Nucleus accumbens (tissue), 56 donors: ENCODE data around the gene SELENOT.
A peak's percentile ranks its signal among the peaks of the same experiment; 100 is the strongest.
"Not testable (repeated sequence)": the region's sequence is repeated elsewhere in the genome, so short reads cannot be mapped to it uniquely, and the experiment has no call there.

ENCODE experiments used
- DNase-seq, 56 donors: peaks; one replicate each; lab custom pipeline; 2025; lab: John Stamatoyannopoulos, UW

Gene SELENOT

DNA sequence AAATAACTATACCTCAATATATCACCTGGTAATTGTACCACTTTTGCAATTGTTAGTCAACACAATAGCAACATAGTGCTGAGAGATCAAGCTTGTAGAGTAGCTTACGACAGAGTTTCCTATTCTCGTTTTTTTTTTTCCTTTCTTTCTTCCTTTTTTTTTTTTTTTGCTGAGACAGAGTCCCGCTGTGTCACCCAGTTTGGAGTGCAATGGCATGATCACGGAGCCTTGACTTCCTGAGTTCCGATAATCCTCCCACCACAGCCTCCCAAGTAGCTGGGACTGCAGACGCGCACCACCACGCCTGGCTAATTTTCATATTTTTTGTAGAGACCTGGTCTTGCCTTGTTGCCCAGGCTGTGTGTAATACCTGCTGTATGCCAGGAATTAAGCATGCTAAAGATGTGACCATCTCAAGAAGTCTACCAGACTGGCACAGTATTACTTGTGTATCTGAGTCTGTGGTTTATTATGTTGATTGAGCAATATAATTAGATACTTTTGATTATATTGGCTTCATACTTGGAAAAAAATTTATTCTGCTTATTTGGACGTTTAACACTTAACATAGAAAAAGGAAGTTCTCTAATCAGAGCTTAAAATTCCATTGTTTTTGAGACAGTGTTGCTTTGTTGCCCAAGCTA lies 3.0 kb downstream of the SELENOT start:
- no peak for DNase-seq

DNA sequence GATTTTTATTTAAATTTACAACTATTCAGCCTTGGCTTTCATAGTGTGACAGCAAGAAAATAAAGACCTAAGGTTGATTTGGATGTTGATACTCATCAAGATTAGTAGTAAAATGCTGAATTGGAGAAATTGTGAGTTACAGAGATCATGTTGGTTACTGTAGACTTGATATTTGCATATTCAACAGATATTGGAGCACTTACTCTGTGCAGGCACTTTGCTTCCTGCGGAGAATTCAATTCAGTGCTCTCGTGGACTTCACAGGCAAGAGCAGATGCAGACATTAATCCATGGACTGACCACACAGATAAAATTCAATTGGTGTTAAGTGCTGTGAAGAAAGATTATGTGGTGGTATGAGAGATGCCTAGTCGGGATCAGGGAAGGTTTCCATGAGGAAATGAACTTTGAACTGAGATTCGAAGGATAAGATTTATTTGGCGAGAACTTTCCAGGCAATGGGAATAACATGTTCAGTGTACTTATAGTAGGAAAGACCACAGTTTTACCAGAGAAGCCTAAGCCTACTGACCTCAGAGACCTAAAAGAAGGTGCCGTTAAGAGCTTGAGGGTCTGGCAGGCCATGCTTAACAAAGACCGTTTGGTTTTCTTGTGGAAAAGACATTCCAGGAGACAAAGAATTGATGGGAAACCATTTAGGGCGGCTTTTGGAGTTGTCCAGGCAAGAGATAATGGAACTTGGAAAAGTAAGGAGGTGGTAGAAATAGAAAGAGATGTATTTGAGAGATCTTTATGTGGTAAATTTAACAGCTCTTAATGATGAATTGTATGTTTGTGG lies 4.3 kb downstream of the SELENOT start:
- DNase-seq: no peak

DNA sequence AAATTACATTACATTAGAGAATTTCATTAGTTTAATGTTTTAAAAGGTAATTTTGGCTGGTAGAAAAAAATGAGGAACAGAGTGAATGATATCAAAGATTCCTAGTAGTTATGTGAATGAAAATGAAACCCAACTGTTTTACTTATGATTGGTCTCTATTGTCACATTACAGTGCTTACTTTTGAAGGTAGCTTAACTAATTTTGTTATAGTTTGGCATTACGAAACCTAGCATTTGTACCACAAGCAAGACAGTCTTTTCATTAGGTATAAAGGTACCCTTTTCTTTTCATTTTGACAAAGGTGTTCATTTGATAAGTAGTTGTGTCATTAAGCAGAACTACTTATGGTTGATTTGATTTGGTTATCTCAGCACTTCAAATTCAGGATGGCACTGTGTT lies 6.9 kb downstream of the SELENOT start:
- DNase-seq: no peak

DNA sequence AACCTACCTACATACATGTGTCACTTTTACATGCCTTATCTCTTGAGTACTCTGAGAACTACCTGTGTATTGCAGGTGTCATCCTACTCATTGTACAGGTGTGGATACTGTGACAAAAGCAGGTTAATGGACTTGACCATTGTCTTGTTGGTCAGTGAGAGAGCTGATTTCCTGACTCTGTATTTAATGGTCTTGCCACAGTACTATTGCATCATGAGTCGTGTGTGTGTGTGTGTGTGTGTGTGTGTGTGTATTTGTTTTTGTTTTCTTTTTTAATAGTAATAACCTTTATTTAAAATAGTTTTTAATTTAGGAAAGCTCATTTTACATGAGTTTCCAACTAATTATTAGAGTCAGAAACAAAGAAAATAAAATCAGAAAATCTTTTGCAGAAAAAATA lies 7.7 kb downstream of the SELENOT start:
- no peak for DNase-seq

DNA sequence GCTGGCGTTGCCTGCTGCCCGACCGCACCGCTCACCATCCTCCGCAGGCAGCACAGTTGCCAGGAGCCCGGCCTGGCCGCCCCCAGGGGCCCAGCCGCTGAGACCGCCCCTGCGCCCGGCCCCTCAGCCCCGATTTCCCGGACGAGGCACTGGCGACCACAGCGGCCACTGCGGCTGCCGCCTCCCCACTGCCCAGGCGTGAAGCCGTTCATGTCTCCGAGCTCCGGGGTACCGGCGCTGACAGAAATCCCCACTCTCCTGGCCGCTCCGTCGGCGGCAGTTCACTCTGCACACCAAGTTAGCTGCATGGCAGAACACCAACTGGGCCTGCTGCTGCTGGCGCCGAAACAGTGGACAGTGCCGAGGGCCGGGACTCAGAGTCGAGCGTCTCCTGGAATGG lies 8.5 kb downstream of the SELENOT start:
- DNase-seq: no peak

DNA sequence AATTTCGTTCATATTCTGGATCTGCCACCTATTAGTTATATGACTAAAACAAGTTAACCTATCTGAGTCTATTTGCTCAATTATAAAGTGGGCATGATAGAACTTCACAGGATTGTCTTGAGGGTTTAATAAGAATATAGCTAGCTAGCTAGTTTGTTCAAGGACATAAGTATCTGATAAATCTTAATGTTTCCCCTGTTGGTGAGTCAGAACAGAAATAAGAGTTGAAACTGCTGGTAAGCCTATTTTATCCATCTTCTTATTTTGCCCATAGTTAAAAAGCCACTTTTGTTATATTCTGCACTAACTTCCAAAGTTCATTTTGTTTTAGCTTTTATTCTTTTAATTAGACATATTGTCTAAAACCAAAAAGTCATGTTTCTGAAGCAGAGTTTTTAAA lies 9.4 kb downstream of the SELENOT start:
- DNase-seq: no peak

DNA sequence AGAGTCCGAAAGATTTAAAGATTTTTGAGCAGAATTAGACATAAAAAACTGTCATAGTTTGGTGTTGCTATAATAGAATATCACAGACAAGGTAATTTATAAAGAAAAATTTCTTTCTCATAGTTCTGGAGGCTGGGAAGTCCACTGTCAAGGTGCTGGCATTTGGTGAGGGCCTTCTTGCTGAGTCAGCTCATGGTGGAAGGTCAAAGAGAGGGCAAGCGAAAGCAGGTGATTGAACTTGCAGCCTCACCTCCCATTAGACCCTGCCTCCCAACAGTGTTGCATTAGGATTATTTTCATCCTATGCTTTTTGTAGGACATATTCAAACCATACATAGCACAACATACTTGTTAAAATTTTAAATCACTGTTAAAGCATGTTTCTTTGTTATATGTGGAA lies 9.9 kb downstream of the SELENOT start:
- DNase-seq: no peak

DNA sequence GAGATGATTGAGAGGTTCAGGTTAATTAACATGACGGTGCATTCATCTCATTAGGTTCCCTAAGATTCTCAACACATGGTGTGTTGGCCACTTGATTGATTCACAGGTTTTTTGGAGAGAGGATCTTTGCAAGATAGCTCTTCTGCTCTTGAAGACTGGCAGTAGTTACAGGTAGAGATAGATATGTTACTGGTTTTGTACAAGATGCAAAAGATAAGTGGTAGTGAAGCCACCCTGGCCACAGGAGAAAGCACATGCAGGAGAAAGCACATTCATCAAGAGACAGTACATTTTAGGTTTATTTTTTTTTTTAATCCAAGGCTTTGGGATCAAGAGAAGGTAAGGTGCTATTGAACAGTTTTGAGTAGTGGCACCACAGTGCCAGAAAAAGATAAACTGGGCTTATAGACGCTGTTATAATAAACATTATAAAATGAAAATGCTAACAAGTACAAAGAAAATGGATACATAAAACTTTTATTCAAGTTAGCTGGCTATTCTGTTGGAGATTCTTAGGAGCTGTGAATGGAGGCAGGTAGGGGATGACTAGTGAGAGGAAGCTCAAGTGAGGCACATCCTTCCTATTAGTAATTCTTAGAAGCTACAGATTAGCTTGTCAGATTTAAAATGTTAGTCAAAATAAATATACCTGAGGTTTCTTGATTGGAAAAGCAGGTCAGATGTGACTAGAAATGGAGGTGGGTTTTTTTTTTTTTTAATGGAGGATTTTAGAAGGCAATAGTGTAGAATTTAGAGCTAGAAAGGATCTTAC lies 10.8 kb downstream of the SELENOT start:
- no peak for DNase-seq

DNA sequence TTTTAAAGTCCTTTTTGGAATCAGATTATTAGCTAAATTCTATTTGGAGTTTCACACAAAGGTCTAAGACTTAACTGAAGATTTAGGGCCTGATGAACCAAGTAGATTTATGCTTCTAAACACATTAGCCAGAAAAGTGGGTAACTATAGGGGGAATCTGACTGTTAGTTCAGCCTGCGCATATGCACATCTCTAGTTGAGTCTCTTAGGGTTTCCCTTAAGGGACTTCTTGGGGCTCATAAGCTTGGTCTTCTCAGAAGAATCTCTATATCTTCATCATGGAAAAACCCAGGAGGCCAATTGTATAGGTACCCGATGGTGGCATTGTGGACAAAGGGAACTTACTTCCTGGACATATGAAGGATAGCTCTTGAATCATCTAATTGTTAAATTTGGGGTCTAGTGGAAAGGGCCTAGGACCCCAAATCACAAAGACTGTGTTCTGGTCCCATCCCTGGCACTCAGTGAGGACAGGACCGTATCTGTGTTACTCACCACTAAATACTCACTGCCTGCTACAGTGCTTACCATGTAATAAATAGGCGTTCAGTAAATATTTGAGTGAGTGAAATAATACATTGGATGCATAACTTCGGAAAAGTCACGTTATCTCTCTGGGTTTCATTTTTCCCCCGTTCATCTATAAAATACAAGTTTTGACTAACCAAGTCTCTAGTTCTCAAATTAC lies 17.0 kb downstream of the SELENOT start:
- no peak for DNase-seq

DNA sequence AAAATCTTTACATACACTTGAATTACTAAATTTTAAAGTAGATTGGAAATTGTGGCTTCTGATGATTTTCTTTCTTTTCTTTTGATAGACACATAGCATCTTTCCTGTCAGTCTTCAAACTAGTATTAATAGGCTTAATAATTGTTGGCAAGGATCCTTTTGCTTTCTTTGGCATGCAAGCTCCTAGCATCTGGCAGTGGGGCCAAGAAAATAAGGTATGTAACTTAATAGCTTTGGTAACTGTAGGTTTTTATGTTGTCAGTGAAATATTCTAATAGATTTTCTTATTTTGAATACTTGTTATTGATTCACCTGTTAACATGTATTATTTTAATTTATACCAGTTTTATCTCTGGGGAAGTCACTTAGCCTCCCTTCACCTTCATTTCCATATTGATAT lies 19.8 kb downstream of the SELENOT start:
- not testable (repeated sequence) for DNase-seq

DNA sequence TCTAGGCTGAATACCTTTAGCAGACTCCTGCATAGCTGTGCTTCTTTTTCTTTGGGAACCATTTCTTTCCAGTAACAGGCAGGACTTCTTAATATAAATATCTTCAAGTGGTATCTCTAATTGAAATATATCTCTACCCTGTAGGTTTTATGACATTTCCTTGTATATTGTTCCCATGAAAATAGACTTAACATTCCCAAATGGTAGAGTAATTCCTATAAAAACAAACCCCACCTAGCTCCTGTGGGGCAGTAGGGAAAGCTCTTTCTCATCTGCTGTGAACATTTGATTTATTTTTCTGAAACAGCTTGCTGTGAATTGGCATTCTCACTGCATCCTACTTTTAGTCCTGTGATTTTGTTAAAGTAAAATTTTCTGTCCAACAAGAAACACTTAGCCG lies 20.8 kb downstream of the SELENOT start:
- DNase-seq: no peak

DNA sequence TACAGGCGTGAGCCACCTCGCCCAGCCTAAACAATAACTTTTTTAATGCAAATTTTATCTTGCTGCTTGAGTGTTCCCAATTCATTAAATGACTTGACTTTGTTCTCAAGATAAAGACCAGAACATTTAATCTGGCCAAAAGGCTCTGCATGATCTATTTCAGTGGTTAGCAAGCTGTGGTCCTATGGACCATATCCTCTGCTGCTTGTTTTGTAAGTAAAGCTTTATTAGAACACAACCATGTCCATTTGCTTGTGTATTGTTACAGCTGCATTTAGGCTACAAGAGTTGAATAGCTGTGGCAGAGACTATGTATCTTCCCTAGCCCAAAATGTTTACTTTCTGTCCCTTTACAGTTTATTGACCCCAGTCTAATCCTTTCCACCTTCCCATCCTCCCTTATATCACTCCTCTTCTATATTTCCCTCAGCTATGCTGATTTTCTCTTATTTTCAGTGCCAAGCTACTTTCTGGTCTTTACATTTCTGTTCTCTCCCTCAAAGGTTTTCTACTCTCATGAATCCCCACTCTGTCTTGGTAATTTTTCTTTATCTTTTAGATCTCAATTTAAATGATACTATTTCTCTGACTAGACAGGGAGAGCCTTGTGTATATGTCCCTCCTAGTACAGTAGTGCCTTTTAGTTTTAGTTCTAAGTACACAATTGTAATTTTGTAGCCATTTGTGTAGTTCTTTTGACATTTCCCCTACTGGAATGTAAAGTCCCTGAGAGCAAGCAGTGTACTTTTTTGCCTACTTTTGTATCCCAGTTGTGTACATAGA lies 23.2 kb downstream of the SELENOT start:
- DNase-seq: no peak

DNA sequence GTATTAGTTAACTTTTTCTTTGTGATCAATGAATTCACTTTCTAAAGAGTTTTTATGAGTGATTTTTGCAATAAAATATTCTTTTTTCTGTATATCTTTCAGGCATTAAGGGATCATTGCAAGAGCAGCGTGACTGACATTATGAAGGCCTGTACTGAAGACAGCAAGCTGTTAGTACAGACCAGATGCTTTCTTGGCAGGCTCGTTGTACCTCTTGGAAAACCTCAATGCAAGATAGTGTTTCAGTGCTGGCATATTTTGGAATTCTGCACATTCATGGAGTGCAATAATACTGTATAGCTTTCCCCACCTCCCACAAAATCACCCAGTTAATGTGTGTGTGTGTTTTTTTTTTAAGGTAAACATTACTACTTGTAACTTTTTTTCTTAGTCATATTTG lies 24.4 kb downstream of the SELENOT start:
- DNase-seq: no peak

DNA sequence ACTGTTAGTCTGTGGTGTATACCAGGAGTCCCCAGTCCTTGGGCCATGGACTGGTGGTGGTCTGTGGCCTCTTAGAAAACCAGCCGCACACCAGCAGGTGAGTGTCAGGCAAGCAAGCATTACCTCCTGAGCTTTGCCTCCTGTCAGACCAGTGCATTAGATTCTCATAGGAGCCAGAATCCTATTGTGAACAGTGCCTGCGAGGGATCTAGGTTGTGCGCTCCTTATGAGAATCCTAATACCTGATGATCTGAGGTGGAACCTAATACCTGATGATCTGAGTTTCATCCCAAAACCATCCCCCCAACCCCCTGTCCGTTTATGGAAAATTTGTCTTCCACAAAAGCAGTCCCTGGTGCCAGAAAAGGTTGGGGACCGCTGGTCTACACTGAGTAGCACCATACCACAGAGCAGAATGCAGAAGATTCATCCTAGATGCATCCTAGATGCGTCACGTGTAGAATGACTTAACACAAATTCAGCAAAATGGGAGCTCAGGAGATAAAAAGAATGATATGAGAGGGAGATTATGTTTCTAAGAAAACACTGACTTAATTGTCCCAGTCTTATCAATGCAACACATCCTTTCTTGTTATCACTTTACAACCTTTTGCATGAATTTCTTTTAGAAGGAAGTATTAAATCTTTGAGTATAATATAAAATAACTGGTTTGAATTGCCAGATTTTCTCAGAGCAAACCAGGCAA lies 28.5 kb downstream of the SELENOT start:
- DNase-seq: no peak

DNA sequence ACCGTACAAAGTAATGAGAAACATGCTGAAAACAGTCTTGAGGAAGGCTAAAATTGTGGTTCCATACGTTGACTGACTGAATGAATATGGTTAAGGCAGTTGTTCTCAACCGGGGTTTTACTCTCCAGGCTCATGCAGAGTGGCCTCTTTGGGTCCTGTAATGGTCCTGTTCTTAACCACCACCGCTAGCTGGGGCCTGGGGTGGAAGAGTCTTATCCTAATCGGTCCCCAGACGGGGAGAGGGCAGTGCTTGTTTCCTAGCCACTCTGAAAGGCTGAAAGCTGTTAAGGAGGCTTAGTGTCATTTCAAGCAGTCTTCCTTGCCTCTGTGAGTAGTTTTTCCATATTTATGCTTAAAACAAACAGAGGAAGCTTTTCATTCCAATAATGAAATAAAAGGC lies 32.0 kb downstream of the SELENOT start:
- peak in 1 of 56 donors; percentile 1 for DNase-seq

DNA sequence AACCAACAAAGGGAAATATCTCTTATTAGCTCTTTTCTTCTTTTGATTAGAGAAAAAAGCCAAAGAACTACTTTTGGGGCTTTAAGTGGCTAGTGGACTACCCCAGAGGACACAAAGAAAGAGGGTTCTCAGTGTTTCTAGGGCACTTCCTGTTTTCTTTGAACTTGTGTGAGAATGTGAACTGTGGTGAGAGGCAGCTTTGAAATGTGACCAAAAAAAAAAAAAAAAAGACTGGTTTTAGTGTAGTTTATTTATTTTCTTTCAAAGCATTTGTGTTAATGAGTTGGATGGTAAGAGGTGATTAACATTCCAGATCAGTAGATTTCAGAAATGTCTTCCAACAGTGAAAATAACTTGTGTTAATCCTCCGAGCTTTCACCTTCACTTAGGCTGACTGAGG lies 32.4 kb downstream of the SELENOT start:
- DNase-seq: no peak

DNA sequence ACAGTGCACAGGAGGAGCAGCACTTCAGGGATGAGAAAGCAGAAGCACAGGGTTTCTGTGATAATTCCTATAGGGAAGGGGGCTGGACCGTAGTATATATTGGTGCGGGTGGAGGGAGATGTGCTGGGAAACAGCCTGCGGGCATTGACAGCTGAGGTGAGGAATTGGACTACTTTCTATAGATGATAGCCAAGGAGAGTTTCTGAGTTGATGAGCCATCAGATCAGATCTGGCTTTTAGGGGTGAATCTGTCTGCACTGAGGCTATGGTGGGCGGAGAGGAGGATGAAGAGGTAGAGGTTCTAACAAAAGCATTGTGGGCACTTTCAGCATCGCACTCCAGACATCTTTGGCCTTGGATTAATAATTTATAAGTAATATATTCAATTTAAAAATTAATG lies 33.1 kb downstream of the SELENOT start:
- DNase-seq: no peak

DNA sequence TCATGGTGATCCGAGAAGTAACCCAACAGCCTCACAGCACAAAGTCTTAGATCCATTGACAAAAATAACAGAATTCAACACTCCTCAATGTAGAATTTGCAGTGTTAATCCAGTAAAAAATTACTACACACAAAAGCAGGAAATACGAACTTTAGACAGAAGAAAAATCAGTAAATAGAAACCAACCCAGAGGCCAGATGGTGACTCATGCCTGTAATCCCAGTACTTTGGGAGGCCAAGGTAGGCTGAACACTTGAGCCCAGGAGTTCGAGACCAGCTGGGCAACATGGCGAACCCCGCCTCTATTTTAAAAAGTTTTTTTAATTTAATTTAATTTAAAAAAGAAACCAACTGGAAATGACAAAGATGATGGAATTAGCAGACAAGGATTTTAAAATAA lies 36.1 kb downstream of the SELENOT start:
- no peak for DNase-seq

DNA sequence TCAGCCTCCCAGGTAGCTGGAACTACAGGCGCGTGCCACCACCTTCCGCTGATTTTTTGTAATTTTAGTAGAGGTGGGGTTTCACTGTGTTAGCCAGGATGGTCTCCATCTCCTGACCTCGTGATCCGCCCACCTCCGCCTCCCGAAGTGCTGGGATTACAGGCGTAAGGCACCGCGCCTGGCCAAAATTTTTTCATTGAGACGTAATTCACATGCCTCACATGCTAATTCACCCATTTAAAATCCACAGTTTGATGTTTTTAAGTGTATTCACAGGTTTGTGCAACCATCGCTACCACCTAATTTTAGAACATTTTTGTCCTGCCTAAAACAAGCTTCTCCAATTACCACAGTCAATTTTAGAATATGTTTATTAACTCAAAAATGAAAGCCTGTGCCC lies 37.1 kb downstream of the SELENOT start:
- DNase-seq: no peak

DNA sequence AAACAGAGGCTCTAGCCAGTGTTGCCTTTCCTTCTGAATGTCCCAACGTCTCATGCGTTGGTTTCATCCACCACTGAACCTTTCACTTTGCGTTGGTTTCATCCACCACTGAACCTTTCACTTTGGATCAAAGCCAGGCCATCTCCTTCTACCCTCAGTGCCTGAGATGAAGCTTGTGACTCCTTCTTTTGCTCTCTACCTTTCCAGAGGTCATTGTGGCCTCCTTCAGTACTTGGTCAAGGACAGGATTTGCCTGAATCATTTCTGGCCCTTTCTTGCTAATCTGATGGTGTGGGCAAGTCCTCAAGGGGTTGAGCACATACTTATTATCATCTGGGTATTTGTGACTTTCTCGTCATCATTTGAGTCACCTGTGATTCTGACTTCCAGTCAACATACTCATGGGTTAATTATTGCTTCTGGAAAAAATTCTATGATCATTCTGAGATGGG lies 50.0 kb downstream of the SELENOT start:
- no peak for DNase-seq
